Measurements from ENCODE around the gene TEKTIP1. TPM values are rescaled to one million over a fixed set of nuclear protein-coding genes. Genes with fewer than 3 reads are reported as not detected.
A peak's percentile ranks its signal among the peaks of the same experiment; 100 is the strongest.

The TEKTIP1 gene
- total RNA-seq, 2 experiments from 2014 or later = 8.3 to 9.4 TPM

- no peak overlapping the region for H3K27ac Mint-ChIP-seq
- no peaks in the 10 kb centered on the region for H3K9me3 Mint-ChIP-seq (ENCODE audit: insufficient read depth)
- H3K36me3 Mint-ChIP-seq (ENCODE audit: low read depth) = peaks cover 19% of the 10 kb centered on the region
- no peak for DNase-seq
- H3K27me3 Mint-ChIP-seq (ENCODE audit: low read depth) = no peaks in the 10 kb centered on the region
- no peak for ATAC-seq
- peaks cover 27% of the 10 kb centered on the region for H3K4me1 Mint-ChIP-seq (ENCODE audit: low read depth)
- no peak overlapping the region for H3K4me3 Mint-ChIP-seq
- ChIA-PET POLR2A (no interaction called here), CTCF (no interaction called here)
Measured at GRCh38 chr19:3519126-3519525, 19.8 kb upstream of the TEKTIP1 start.

GRCh38 chr19:3520166-3521103, 18.5 kb upstream of the TEKTIP1 start:
- no peak for ATAC-seq

GRCh38 chr19:3521104-3521445, 17.9 kb upstream of the TEKTIP1 start:
- ChIA-PET CTCF (no interaction called here), POLR2A (no interaction called here)
- H3K4me1 Mint-ChIP-seq (ENCODE audit: low read depth) = peaks cover 15% of the 10 kb centered on the region
- ATAC-seq (no peak), DNase-seq (no peak)
- no peaks in the 10 kb centered on the region for H3K9me3 Mint-ChIP-seq (ENCODE audit: insufficient read depth)
- H3K4me3 Mint-ChIP-seq = no peak overlapping the region
- H3K27ac Mint-ChIP-seq = peak overlapping the region; percentile 5
- H3K27me3 Mint-ChIP-seq (ENCODE audit: low read depth) = no peaks in the 10 kb centered on the region
- H3K36me3 Mint-ChIP-seq (ENCODE audit: low read depth) = peaks cover 22% of the 10 kb centered on the region

More at GRCh38 chr19:3520166-3521103, 18.5 kb upstream of the TEKTIP1 start:
- CTCF ChIA-PET = no interaction called here
- Mint-ChIP-seq H3K4me3 (no peak overlapping the region), H3K9me3 (ENCODE audit: insufficient read depth) (no peaks in the 10 kb centered on the region), H3K36me3 (ENCODE audit: low read depth) (peaks cover 22% of the 10 kb centered on the region), H3K27me3 (ENCODE audit: low read depth) (no peaks in the 10 kb centered on the region), H3K4me1 (ENCODE audit: low read depth) (peaks cover 21% of the 10 kb centered on the region), H3K27ac (no peak overlapping the region)
- DNase-seq = no peak
- POLR2A ChIA-PET = no interaction called here

DNA sequence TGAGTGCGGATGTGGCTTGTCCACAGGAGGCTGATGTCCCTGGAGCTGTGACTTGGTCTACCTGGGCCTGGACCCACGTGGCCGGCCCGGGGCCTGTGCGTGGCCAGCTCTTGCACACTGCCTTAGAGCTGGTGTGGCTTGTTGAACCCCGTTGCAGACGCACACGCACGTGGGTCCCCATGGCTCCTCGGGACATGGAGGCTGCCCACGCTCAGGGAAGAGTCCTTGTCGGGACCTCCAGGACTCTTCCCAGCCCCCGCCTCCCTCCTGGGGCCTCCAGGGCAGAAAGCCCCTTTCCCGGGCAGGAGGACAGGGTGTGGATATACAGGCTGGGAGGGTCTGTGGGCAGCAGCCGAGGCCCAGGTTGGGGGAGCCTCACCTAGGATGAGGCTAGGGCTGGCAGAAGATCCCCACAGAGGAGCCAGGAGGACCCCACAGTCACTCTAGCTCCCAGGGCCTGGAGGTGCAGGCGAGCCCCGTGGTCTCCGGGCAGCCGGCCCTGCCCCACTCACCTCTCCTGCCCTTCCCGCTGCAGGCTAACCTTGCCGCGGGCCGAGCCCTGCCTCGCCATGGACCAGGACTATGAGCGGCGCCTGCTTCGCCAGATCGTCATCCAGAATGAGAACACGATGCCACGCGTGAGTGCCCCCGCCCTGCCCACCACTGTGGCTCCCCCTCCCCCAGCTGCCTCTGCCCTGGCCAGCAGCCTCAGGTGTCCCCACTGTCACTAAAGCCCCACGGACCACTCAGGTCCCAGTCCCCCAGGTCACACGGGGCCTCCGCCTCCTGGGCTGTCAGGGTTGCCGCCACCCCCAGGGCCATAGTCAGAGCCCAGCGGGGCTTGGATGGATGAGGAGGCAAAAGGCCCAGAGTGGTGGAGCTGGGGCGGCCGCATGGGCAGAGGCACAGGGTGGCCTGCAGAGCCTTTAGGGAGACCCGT, 16.3 kb upstream of the TEKTIP1 start:
- Mint-ChIP-seq H3K36me3 (ENCODE audit: low read depth) (peaks cover 25% of the 10 kb centered on the region), H3K9me3 (ENCODE audit: insufficient read depth) (no peaks in the 10 kb centered on the region)
- POLR2A ChIA-PET = no interaction called here

DNA sequence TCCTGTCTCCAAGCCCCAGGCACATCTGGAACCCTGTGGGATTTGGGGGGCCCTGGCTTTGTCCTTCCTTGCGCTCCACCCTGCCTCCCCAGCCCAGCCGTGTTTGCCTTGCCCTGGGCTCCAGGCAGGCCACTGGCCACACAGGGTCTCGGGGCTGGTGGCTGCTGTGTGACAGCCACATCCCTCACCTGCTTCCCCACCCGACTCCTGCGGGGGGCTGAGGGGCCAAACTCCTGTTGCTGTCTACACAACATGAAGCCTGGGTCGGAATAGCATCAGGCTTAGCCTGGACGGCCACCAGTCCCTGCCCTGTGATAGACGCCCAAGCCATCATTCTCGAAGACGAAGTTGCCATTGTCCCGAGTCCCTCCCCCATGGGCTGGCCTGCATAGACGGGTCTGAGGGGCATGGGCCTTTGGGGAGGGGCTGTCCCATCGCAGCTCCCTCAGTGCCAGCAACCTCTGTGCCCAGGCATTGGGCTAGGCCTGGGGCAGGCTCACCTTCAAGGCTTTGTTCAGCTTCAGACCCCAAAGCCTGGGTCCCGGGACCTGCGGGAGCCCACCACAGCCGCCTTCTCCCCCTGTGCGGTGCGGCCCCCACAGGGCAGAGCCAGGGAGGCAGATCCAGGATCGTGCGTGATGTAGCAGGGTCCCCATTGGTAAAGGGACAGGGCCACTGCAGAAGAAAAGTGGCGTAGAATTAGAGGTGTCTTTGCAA, 15.5 kb upstream of the TEKTIP1 start:
- DNase-seq = no peak
- Mint-ChIP-seq H3K27ac (no peak overlapping the region), H3K27me3 (ENCODE audit: low read depth) (no peaks in the 10 kb centered on the region), H3K36me3 (ENCODE audit: low read depth) (peaks cover 24% of the 10 kb centered on the region), H3K4me3 (no peak overlapping the region), H3K9me3 (ENCODE audit: insufficient read depth) (no peaks in the 10 kb centered on the region), H3K4me1 (ENCODE audit: low read depth) (peaks cover 3% of the 10 kb centered on the region)
- ATAC-seq = no peak
- ChIA-PET CTCF (no interaction called here), POLR2A (no interaction called here)

More for the DNA sequence above, 16.3 kb upstream of the TEKTIP1 start:
- Mint-ChIP-seq H3K4me1 (ENCODE audit: low read depth) (peaks cover 3% of the 10 kb centered on the region), H3K4me3 (no peak overlapping the region), H3K27me3 (ENCODE audit: low read depth) (no peaks in the 10 kb centered on the region), H3K27ac (no peak overlapping the region)
- no peak for DNase-seq
- ATAC-seq = no peak
- CTCF ChIA-PET = no interaction called here

- no peak for ATAC-seq
- Mint-ChIP-seq H3K27ac (no peak overlapping the region), H3K4me3 (no peak overlapping the region), H3K27me3 (ENCODE audit: low read depth) (no peaks in the 10 kb centered on the region), H3K4me1 (ENCODE audit: low read depth) (peaks cover 3% of the 10 kb centered on the region), H3K36me3 (ENCODE audit: low read depth) (peaks cover 20% of the 10 kb centered on the region), H3K9me3 (ENCODE audit: insufficient read depth) (no peaks in the 10 kb centered on the region)
- ChIA-PET CTCF (no interaction called here), POLR2A (no interaction called here)
- DNase-seq = no peak
Measured at GRCh38 chr19:3524078-3524842, 14.7 kb upstream of the TEKTIP1 start.

GRCh38 chr19:3524904-3525451, 14.0 kb upstream of the TEKTIP1 start:
- H3K9me3 Mint-ChIP-seq (ENCODE audit: insufficient read depth) = no peaks in the 10 kb centered on the region
- H3K27me3 Mint-ChIP-seq (ENCODE audit: low read depth) = no peaks in the 10 kb centered on the region
- POLR2A ChIA-PET = no interaction called here
- peaks cover 20% of the 10 kb centered on the region for H3K36me3 Mint-ChIP-seq (ENCODE audit: low read depth)
- no peak overlapping the region for H3K4me3 Mint-ChIP-seq
- H3K4me1 Mint-ChIP-seq (ENCODE audit: low read depth) = peaks cover 3% of the 10 kb centered on the region
- no peak overlapping the region for H3K27ac Mint-ChIP-seq
- ATAC-seq (no peak), DNase-seq (no peak)
- CTCF ChIA-PET = no interaction called here

GRCh38 chr19:3526507-3527237, 12.3 kb upstream of the TEKTIP1 start:
- no peaks in the 10 kb centered on the region for H3K27me3 Mint-ChIP-seq (ENCODE audit: low read depth)
- no peaks in the 10 kb centered on the region for H3K4me1 Mint-ChIP-seq (ENCODE audit: low read depth)
- ATAC-seq (no peak), DNase-seq (no peak)
- no peaks in the 10 kb centered on the region for H3K9me3 Mint-ChIP-seq (ENCODE audit: insufficient read depth)
- H3K4me3 Mint-ChIP-seq = no peak overlapping the region
- H3K27ac Mint-ChIP-seq = no peak overlapping the region
- POLR2A ChIA-PET = no interaction called here
- CTCF ChIA-PET = interaction anchor here (0.7 kb wide), 1 partner anchor 200 kb away, joined by 3 read pairs; no protein-coding TSS in a partner anchor
- peaks cover 18% of the 10 kb centered on the region for H3K36me3 Mint-ChIP-seq (ENCODE audit: low read depth)

- H3K4me1 Mint-ChIP-seq (ENCODE audit: low read depth) = no peaks in the 10 kb centered on the region
- H3K27ac Mint-ChIP-seq = no peak overlapping the region
- no peak for DNase-seq
- H3K36me3 Mint-ChIP-seq (ENCODE audit: low read depth) = peaks cover 16% of the 10 kb centered on the region
- ATAC-seq = no peak
- no peak overlapping the region for H3K4me3 Mint-ChIP-seq
- no peaks in the 10 kb centered on the region for H3K9me3 Mint-ChIP-seq (ENCODE audit: insufficient read depth)
- POLR2A ChIA-PET = no interaction called here
- H3K27me3 Mint-ChIP-seq (ENCODE audit: low read depth) = no peaks in the 10 kb centered on the region
- CTCF ChIA-PET = no interaction called here
Measured at GRCh38 chr19:3527238-3527910, 11.6 kb upstream of the TEKTIP1 start.

DNA sequence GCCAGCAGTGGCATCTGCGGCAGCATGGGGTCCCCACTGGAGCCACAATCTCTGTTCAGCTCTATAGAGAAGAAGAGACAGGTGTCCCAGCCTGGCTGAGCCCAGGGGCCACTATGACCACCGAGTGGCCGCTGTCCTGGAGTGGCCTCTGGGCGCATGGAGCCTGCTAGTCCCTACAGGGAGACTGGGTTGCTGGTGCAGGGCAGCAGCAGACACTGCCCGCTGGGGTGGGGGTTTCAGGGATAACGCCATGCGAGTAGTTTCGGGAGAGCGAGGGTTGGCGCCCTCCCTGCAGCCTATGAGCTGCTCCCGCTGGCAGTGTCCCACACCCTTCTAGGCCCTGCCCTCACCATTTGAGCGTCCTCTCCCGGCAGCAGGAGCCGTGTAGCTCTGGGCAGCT, 10.9 kb upstream of the TEKTIP1 start:
- DNase-seq = no peak
- ChIA-PET CTCF (no interaction called here), POLR2A (no interaction called here)
- ATAC-seq = no peak
- H3K4me1 Mint-ChIP-seq (ENCODE audit: low read depth) = no peaks in the 10 kb centered on the region
- no peak overlapping the region for H3K4me3 Mint-ChIP-seq
- H3K27ac Mint-ChIP-seq = no peak overlapping the region
- peaks cover 18% of the 10 kb centered on the region for H3K36me3 Mint-ChIP-seq (ENCODE audit: low read depth)
- no peaks in the 10 kb centered on the region for H3K9me3 Mint-ChIP-seq (ENCODE audit: insufficient read depth)
- no peaks in the 10 kb centered on the region for H3K27me3 Mint-ChIP-seq (ENCODE audit: low read depth)
